ENCODE measurements around the gene SH3PXD2A.

Gene SH3PXD2A

GRCh38 chr10:103888113-103888841 is 32.9 kb upstream of the SH3PXD2A start (continued):
- 0 out of 2 replicates have a peak, but pooled peaks have one; percentile 21 for TF ChIP-seq TSHZ1 (tag by site-specific recombination; IDR thresholded peaks at IDR 0.05; ENCODE audit: borderline replicate concordance)
- no peak for TF ChIP-seq ZNF610 (tag by site-specific recombination; IDR thresholded peaks at IDR 0.05; ENCODE audit: borderline replicate concordance)
- 0 out of 2 replicates have a peak, but pooled peaks have one; percentile 16 for TF ChIP-seq ZBTB20 (tag by site-specific recombination; IDR thresholded peaks at IDR 0.05)
- peak; percentile 44; the same call in 1 of the 2 replicates for TF ChIP-seq ZNF184 (tag by site-specific recombination; IDR thresholded peaks at IDR 0.05)
- peak; percentile 99 for TF ChIP-seq ZNF654 (tag by site-specific recombination; IDR thresholded peaks at IDR 0.05; ENCODE audit: low read depth)
- TF ChIP-seq ZNF692 (tag by site-specific recombination; IDR thresholded peaks at IDR 0.05), result peak; percentile 62; the same call in 1 of the 2 replicates
- no peak for TF ChIP-seq ZIC2 (tag by site-specific recombination; IDR thresholded peaks at IDR 0.05)
- TF ChIP-seq ZNF558 (tag by site-specific recombination; IDR thresholded peaks at IDR 0.05), result no peak; the same call in 1 of the 2 replicates
- no peak for TF ChIP-seq ZNF121 (tag by site-specific recombination; IDR thresholded peaks at IDR 0.05)
- TF ChIP-seq ZNF426 (tag by site-specific recombination; IDR thresholded peaks at IDR 0.05), result no peak
- TF ChIP-seq ZNF449 (tag by site-specific recombination; IDR thresholded peaks at IDR 0.05), result no peak
- peak; percentile 87 for TF ChIP-seq ZFP37 (tag by site-specific recombination; IDR thresholded peaks at IDR 0.05)
- peak; percentile 80; the same call in 1 of the 2 replicates for TF ChIP-seq ZEB2 (tag by site-specific recombination; IDR thresholded peaks at IDR 0.05)
- TF ChIP-seq ZNF114 (tag by site-specific recombination; IDR thresholded peaks at IDR 0.05), result no peak
- peak; percentile 15; the same call in 1 of the 2 replicates for TF ChIP-seq ZNF394 (tag by site-specific recombination; IDR thresholded peaks at IDR 0.05; ENCODE audit: borderline replicate concordance)
- peak; percentile 90 for TF ChIP-seq ZNF660 (tag by site-specific recombination; IDR thresholded peaks at IDR 0.05)
- TF ChIP-seq SCRT1 (tag by site-specific recombination; IDR thresholded peaks at IDR 0.05; ENCODE audit: borderline replicate concordance), result no peak
- peak; percentile 80 for TF ChIP-seq ZBTB17 (tag by site-specific recombination; IDR thresholded peaks at IDR 0.05)
- peak; percentile 27; the same call in 1 of the 2 replicates for TF ChIP-seq INSM2 (tag by site-specific recombination; IDR thresholded peaks at IDR 0.05)
- TF ChIP-seq SALL2 (tag by site-specific recombination; IDR thresholded peaks at IDR 0.05; ENCODE audit: borderline replicate concordance), result no peak
- TF ChIP-seq ZNF549 (tag by site-specific recombination; IDR thresholded peaks at IDR 0.05), result no peak
- peak; percentile 64; the same call in 1 of the 2 replicates for TF ChIP-seq CTCF (tag by site-specific recombination; IDR thresholded peaks at IDR 0.05)
- TF ChIP-seq SP3 (tag by site-specific recombination; IDR thresholded peaks at IDR 0.05), result peak; percentile 15; the same call in 1 of the 2 replicates
- peak; percentile 47; the same call in 1 of the 2 replicates for TF ChIP-seq ZNF10 (tag by site-specific recombination; IDR thresholded peaks at IDR 0.05)
- TF ChIP-seq ZNF600 (tag by site-specific recombination; IDR thresholded peaks at IDR 0.05), result peak; percentile 48; the same call in 1 of the 2 replicates
- TF ChIP-seq ZNF324 (tag by site-specific recombination; IDR thresholded peaks at IDR 0.05), result 0 out of 2 replicates have a peak, but pooled peaks have one; percentile 22
- peak; percentile 49 for TF ChIP-seq ZNF335 (tag by site-specific recombination; conservative IDR thresholded peaks at IDR 0.05)
